ENCODE data around the gene GRIP1. TPM values are rescaled to one million over a fixed set of nuclear protein-coding genes. Genes with fewer than 3 reads are reported as not detected.

The GRIP1 gene
- total and polyA plus RNA-seq, 2 donors (not counting 1 experiment from before 2014, with no cell fraction given): 0.12 TPM; not detected in 1

DNA sequence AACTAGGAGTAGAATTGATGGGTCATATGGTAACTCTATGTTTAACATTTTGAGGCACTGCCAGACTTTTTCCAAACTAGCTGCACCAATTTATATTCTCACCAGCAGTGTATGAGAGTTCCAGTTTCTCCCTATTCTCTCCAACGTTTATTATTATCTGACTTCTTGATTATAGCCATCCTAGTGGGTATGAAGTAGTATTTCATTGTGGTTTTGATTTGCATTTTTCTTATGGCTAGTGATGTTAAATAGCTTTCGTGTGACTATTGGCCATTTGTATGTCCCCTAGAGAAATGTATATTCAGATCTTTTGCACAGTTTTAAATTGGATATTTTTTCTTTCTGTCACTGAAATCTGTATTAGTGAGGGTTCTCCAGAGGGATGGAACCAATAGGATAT, 338.7 kb downstream of the GRIP1 start:
- H3K9me3 ChIP-seq (ENCODE audit: control insufficient read depth, insufficient read depth, low read depth, low read length): no peaks in the 10 kb centered on the region
- peak; percentile 19 for DNase-seq (ENCODE audit: low read depth in 2 of 2)
- no peak overlapping the region for H3K4me3 ChIP-seq (replicated peaks in 1 of 4; ENCODE audit: control extremely low read depth in 1 of 4, insufficient read depth in 1 of 4, low read depth in 3 of 4, low read length in 4 of 4)
- H3K27ac ChIP-seq (ENCODE audit: insufficient read depth, low read length): no peak overlapping the region
- no peaks in the 10 kb centered on the region for H4K20me1 ChIP-seq (ENCODE audit: control insufficient read depth, extremely low read depth, insufficient read depth, low read length)
- no peak overlapping the region for H2AFZ ChIP-seq (ENCODE audit: low read length)
- H3K9ac ChIP-seq (ENCODE audit: insufficient read depth, low read length): no peak overlapping the region
- H3K27me3 ChIP-seq (ENCODE audit: control insufficient read depth, insufficient read depth, low read length): no peaks in the 10 kb centered on the region
- no peak for TF ChIP-seq EZH2 (IDR thresholded peaks at IDR 0.05; ENCODE audit: low read length, missing control alignments)
- TF ChIP-seq, protein P1, sequence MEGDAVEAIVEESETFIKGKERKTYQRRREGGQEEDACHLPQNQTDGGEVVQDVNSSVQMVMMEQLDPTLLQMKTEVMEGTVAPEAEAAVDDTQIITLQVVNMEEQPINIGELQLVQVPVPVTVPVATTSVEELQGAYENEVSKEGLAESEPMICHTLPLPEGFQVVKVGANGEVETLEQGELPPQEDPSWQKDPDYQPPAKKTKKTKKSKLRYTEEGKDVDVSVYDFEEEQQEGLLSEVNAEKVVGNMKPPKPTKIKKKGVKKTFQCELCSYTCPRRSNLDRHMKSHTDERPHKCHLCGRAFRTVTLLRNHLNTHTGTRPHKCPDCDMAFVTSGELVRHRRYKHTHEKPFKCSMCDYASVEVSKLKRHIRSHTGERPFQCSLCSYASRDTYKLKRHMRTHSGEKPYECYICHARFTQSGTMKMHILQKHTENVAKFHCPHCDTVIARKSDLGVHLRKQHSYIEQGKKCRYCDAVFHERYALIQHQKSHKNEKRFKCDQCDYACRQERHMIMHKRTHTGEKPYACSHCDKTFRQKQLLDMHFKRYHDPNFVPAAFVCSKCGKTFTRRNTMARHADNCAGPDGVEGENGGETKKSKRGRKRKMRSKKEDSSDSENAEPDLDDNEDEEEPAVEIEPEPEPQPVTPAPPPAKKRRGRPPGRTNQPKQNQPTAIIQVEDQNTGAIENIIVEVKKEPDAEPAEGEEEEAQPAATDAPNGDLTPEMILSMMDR (conservative IDR thresholded peaks at IDR 0.05 in 1 of 2, IDR thresholded peaks at IDR 0.05 in 1 of 2; ENCODE audit: low read depth in 1 of 2, low read length in 2 of 2): no peak
- H3K4me1 ChIP-seq (ENCODE audit: control insufficient read depth, extremely low read depth, insufficient read depth, low read length): no peaks in the 10 kb centered on the region
- H3K79me2 ChIP-seq (ENCODE audit: control insufficient read depth, insufficient read depth, low read length): no peaks in the 10 kb centered on the region
- no peak overlapping the region for H3K4me2 ChIP-seq (ENCODE audit: extremely low read depth, insufficient read depth, low read length)
- no peaks in the 10 kb centered on the region for H3K36me3 ChIP-seq (ENCODE audit: control insufficient read depth, insufficient read depth, low read length)

- TF ChIP-seq EZH2 (IDR thresholded peaks at IDR 0.05; ENCODE audit: low read length, missing control alignments): no peak
- TF ChIP-seq, protein P1 (conservative IDR thresholded peaks at IDR 0.05 in 1 of 2, IDR thresholded peaks at IDR 0.05 in 1 of 2; ENCODE audit: low read depth in 1 of 2, low read length in 2 of 2): no peak
- Histone ChIP-seq H3K79me2 (ENCODE audit: control insufficient read depth, insufficient read depth, low read length) (no peaks in the 10 kb centered on the region), H3K36me3 (ENCODE audit: control insufficient read depth, insufficient read depth, low read length) (no peaks in the 10 kb centered on the region), H3K4me1 (ENCODE audit: control insufficient read depth, extremely low read depth, insufficient read depth, low read length) (no peaks in the 10 kb centered on the region), H3K4me2 (ENCODE audit: extremely low read depth, insufficient read depth, low read length) (no peak overlapping the region), H3K27me3 (ENCODE audit: control insufficient read depth, insufficient read depth, low read length) (no peaks in the 10 kb centered on the region), H3K9me3 (ENCODE audit: control insufficient read depth, insufficient read depth, low read depth, low read length) (no peaks in the 10 kb centered on the region), H3K4me3 (replicated peaks in 1 of 4; ENCODE audit: control extremely low read depth in 1 of 4, insufficient read depth in 1 of 4, low read depth in 3 of 4, low read length in 4 of 4) (no peak overlapping the region), H4K20me1 (ENCODE audit: control insufficient read depth, extremely low read depth, insufficient read depth, low read length) (no peaks in the 10 kb centered on the region), H3K9ac (ENCODE audit: insufficient read depth, low read length) (no peak overlapping the region), H3K27ac (ENCODE audit: insufficient read depth, low read length) (no peak overlapping the region), H2AFZ (ENCODE audit: low read length) (no peak overlapping the region)
- no peak for DNase-seq (ENCODE audit: low read depth in 2 of 2)
These were observed 341.4 kb downstream of the GRIP1 start for GRCh38 chr12:66337381-66338010.

GRCh38 chr12:66335746-66336145, 343.1 kb downstream of the GRIP1 start:
- TF ChIP-seq, protein P1 (conservative IDR thresholded peaks at IDR 0.05 in 1 of 2, IDR thresholded peaks at IDR 0.05 in 1 of 2; ENCODE audit: low read depth in 1 of 2, low read length in 2 of 2): no peak
- TF ChIP-seq EZH2 (IDR thresholded peaks at IDR 0.05; ENCODE audit: low read length, missing control alignments): no peak
- H3K4me3 ChIP-seq (replicated peaks in 1 of 4; ENCODE audit: control extremely low read depth in 1 of 4, insufficient read depth in 1 of 4, low read depth in 3 of 4, low read length in 4 of 4): no peak overlapping the region
- H3K9ac ChIP-seq (ENCODE audit: insufficient read depth, low read length): no peak overlapping the region
- no peaks in the 10 kb centered on the region for H3K36me3 ChIP-seq (ENCODE audit: control insufficient read depth, insufficient read depth, low read length)
- no peaks in the 10 kb centered on the region for H3K4me1 ChIP-seq (ENCODE audit: control insufficient read depth, extremely low read depth, insufficient read depth, low read length)
- H4K20me1 ChIP-seq (ENCODE audit: control insufficient read depth, extremely low read depth, insufficient read depth, low read length): no peaks in the 10 kb centered on the region
- no peak overlapping the region for H3K27ac ChIP-seq (ENCODE audit: insufficient read depth, low read length)
- DNase-seq (ENCODE audit: low read depth in 2 of 2): no peak
- H3K79me2 ChIP-seq (ENCODE audit: control insufficient read depth, insufficient read depth, low read length): no peaks in the 10 kb centered on the region
- H3K27me3 ChIP-seq (ENCODE audit: control insufficient read depth, insufficient read depth, low read length): no peaks in the 10 kb centered on the region
- H3K4me2 ChIP-seq (ENCODE audit: extremely low read depth, insufficient read depth, low read length): no peak overlapping the region
- no peaks in the 10 kb centered on the region for H3K9me3 ChIP-seq (ENCODE audit: control insufficient read depth, insufficient read depth, low read depth, low read length)
- H2AFZ ChIP-seq (ENCODE audit: low read length): no peak overlapping the region
